ENCODE results near the gene PRG2.
"Not testable (repeated sequence)": the region's sequence is repeated elsewhere in the genome, so short reads cannot be mapped to it uniquely, and the experiment has no call there.

PRG2 gene

GRCh38 chr11:57343825-57344224 lies 46.6 kb downstream of the PRG2 start:
- no peak overlapping the region for H3K4me3 ChIP-seq (ENCODE audit: low read depth, low read length)
- no peak for TF ChIP-seq CTCF (IDR thresholded peaks at IDR 0.05; ENCODE audit: low read depth, low read length)
- in situ Hi-C loops (cut with HindIII; ENCODE audit: low sequenced_read_pairs) = no loop called here
- no peak for DNase-seq (ENCODE audit: low read depth, low spot score)

GRCh38 chr11:57342702-57343101 lies 47.7 kb downstream of the PRG2 start:
- in situ Hi-C loops (cut with HindIII; ENCODE audit: low sequenced_read_pairs) = no loop called here
- TF ChIP-seq CTCF (IDR thresholded peaks at IDR 0.05; ENCODE audit: low read depth, low read length) = no peak
- H3K4me3 ChIP-seq (ENCODE audit: low read depth, low read length) = no peak overlapping the region
- DNase-seq (ENCODE audit: low read depth, low spot score) = no peak

- in situ Hi-C loops (cut with HindIII; ENCODE audit: low sequenced_read_pairs) = no loop called here
- no peak for DNase-seq (ENCODE audit: low read depth, low spot score)
- no peak for TF ChIP-seq CTCF (IDR thresholded peaks at IDR 0.05; ENCODE audit: low read depth, low read length)
- H3K4me3 ChIP-seq (ENCODE audit: low read depth, low read length) = no peak overlapping the region
These were observed 49.1 kb downstream of the PRG2 start for GRCh38 chr11:57341250-57341808.

GRCh38 chr11:57340039-57340615 lies 50.3 kb downstream of the PRG2 start:
- in situ Hi-C loops (cut with HindIII; ENCODE audit: low sequenced_read_pairs) = no loop called here
- no peak overlapping the region for H3K4me3 ChIP-seq (ENCODE audit: low read depth, low read length)
- TF ChIP-seq CTCF (IDR thresholded peaks at IDR 0.05; ENCODE audit: low read depth, low read length) = no peak
- DNase-seq (ENCODE audit: low read depth, low spot score) = no peak

GRCh38 chr11:57339328-57339727 lies 51.1 kb downstream of the PRG2 start:
- no peak for TF ChIP-seq CTCF (IDR thresholded peaks at IDR 0.05; ENCODE audit: low read depth, low read length)
- no peak for DNase-seq (ENCODE audit: low read depth, low spot score)
- no peak overlapping the region for H3K4me3 ChIP-seq (ENCODE audit: low read depth, low read length)
- in situ Hi-C loops (cut with HindIII; ENCODE audit: low sequenced_read_pairs) = no loop called here

GRCh38 chr11:57338142-57338541 lies 52.3 kb downstream of the PRG2 start, which contains the start of gene P2RX3:
Gene P2RX3, plus strand, starts transcription at chr11:57338352. Its CDS starts 199 bp downstream, at chr11:57338551.
- no peak within 1 kb of the TSS for H3K4me3 ChIP-seq (ENCODE audit: low read depth, low read length)
- no peak for TF ChIP-seq CTCF (IDR thresholded peaks at IDR 0.05; ENCODE audit: low read depth, low read length)
- in situ Hi-C loops (cut with HindIII; ENCODE audit: low sequenced_read_pairs) = no loop called here
- no peak for DNase-seq (ENCODE audit: low read depth, low spot score)

- DNase-seq (ENCODE audit: low read depth, low spot score); H3K4me3 ChIP-seq (ENCODE audit: low read depth, low read length); in situ Hi-C loops (cut with HindIII; ENCODE audit: low sequenced_read_pairs): not testable (repeated sequence)
These were observed 53.6 kb downstream of the PRG2 start for GRCh38 chr11:57336856-57337255.

Measured in astrocyte of the spinal cord (primary cell).